GM21390 (cell line): ENCODE data around the gene SOHLH1.

Source experiments
- ATAC-seq: cut with Tn5 transposase; IDR thresholded peaks from one replicate; pipeline ENCODE4 v1.9.1; 2021; ENCODE audit not compliant: unreplicated experiment

SOHLH1 gene

GRCh38 chr9:135729480-135729879 is 30.2 kb upstream of the SOHLH1 start:
- no peak for ATAC-seq

GRCh38 chr9:135728436-135729110 is 29.3 kb upstream of the SOHLH1 start:
- ATAC-seq: no peak

- ATAC-seq: no peak
Measured at GRCh38 chr9:135727257-135727875, 28.1 kb upstream of the SOHLH1 start.

- ATAC-seq: no peak
Measured at GRCh38 chr9:135726138-135726853, 27.0 kb upstream of the SOHLH1 start.

GRCh38 chr9:135724186-135724787 is 25.0 kb upstream of the SOHLH1 start:
- ATAC-seq: no peak

GRCh38 chr9:135722365-135722764 is 23.1 kb upstream of the SOHLH1 start:
- ATAC-seq: no peak

- ATAC-seq: no peak
Measured at GRCh38 chr9:135719472-135719871, 20.2 kb upstream of the SOHLH1 start.

GRCh38 chr9:135718616-135719015 is 19.3 kb upstream of the SOHLH1 start:
- ATAC-seq: no peak

GRCh38 chr9:135717410-135717809 is 18.1 kb upstream of the SOHLH1 start:
- no peak for ATAC-seq

- no peak for ATAC-seq
Measured at GRCh38 chr9:135716045-135716444, 16.8 kb upstream of the SOHLH1 start.

GRCh38 chr9:135715056-135715595 is 15.8 kb upstream of the SOHLH1 start:
- ATAC-seq: no peak

- ATAC-seq: no peak
Measured at GRCh38 chr9:135714242-135715055, 15.2 kb upstream of the SOHLH1 start.

- no peak for ATAC-seq
Measured at GRCh38 chr9:135712613-135713295, 13.5 kb upstream of the SOHLH1 start.

- no peak for ATAC-seq
Measured at GRCh38 chr9:135711881-135712280, 12.6 kb upstream of the SOHLH1 start.

GRCh38 chr9:135711391-135711790 is 12.1 kb upstream of the SOHLH1 start:
- no peak for ATAC-seq

- no peak for ATAC-seq
Measured at GRCh38 chr9:135708164-135708563, 8.9 kb upstream of the SOHLH1 start.

GRCh38 chr9:135707252-135708138 is 8.2 kb upstream of the SOHLH1 start:
- no peak for ATAC-seq

GRCh38 chr9:135706288-135706687 is 7.0 kb upstream of the SOHLH1 start:
- ATAC-seq: no peak

GRCh38 chr9:135705376-135705775 is 6.1 kb upstream of the SOHLH1 start:
- no peak for ATAC-seq
